HCT116 (cell line): ENCODE data around the gene CCDC148. TPM values are rescaled to one million over a fixed set of nuclear protein-coding genes. Genes with fewer than 3 reads are reported as not detected.

ENCODE experiments used
- ATAC-seq: fragments of 200-7000 bp; cut with Tn5 transposase; 2 replicates; pipeline ENCODE4 v1.9.1; 2020; ENCODE audit warnings: mild to moderate bottlenecking, moderate library complexity
- BruUV-seq: library from RNA; stranded (reverse); fragments of 400-500 nt; replicated peaks from 2 replicates; lab custom pipeline; 2021; lab: Mats Ljungman, UMichigan
- CTCF ChIA-PET: fragments of 300-600 bp; sonication (Branson Sonifier 250); formaldehyde crosslinking; loops from one replicate; lab custom pipeline; 2021; ENCODE audit warnings: antibody characterized with exemption; lab: Charles Lee
- POLR2A ChIA-PET: fragments of 300-600, 350-600 bp; sonication (Branson Sonifier 250); formaldehyde crosslinking; loops from one replicate; lab custom pipeline; 2021; ENCODE audit warnings: antibody characterized with exemption; lab: Charles Lee
- RAD21 ChIA-PET, 2 experiments: fragments of 300-600 bp; sonication (Branson Sonifier 250); formaldehyde crosslinking; loops; one replicate each; lab custom pipeline; 2023; ENCODE audit warnings: low total read pairs in 2 of 2; ENCODE audit not compliant: uncharacterized antibody in 2 of 2, unreplicated experiment in 2 of 2, low non-redundant PET in 1 of 2; lab: Charles Lee
- DNase-seq: peaks from one replicate; pipeline ENCODE4 v3.0.0-alpha.2; 2010; ENCODE audit warnings: low read depth, low spot score
- H2AFZ ChIP-seq: fragments of 200-600 bp; shearing (Covaris generic), sonication (generic); 2 replicates; pipeline ENCODE4 v1.6.1; 2017; ENCODE audit warnings: low read depth, mixed run types, mixed read lengths, antibody characterized with exemption, low read length; ENCODE audit not compliant: poor library complexity, severe bottlenecking
- H3K27ac ChIP-seq: 2 replicates; pipeline ENCODE4 v1.5.1; 2012; ENCODE audit warnings: low read depth, low read length
- H3K27me3 ChIP-seq: fragments of 200-600 bp; sonication (generic); 2 replicates; pipeline ENCODE4 v1.6.1; 2016; ENCODE audit warnings: mixed run types, low read length, mixed read lengths; ENCODE audit not compliant: insufficient read depth
- H3K36me3 ChIP-seq, 2 experiments: fragments of 200-500 bp in 1 of 2; fragments of 200-600 bp in 1 of 2; sonication (Bioruptor generic) in 1 of 2; sonication (generic) in 1 of 2; 2 replicates each; pipeline versions ENCODE4 v1.5.1 to v1.6.1; 2014 to 2016; ENCODE audit warnings: low read length in 2 of 2, inconsistent platforms in 1 of 2, mixed read lengths in 1 of 2, mixed run types in 1 of 2; ENCODE audit not compliant: insufficient read depth in 2 of 2, control insufficient read depth in 1 of 2
- H3K4me1 ChIP-seq, 2 experiments: fragments of 200-600 bp in 1 of 2; sonication (generic) in 1 of 2; 2 replicates each; pipeline versions ENCODE4 v1.5.1 to v1.6.1; 2012 to 2017; ENCODE audit warnings: low read length in 2 of 2, inconsistent platforms in 1 of 2, mild to moderate bottlenecking in 1 of 2, mixed read lengths in 1 of 2, mixed run types in 1 of 2, moderate library complexity in 1 of 2; ENCODE audit not compliant: insufficient read depth in 2 of 2, control insufficient read depth in 1 of 2
- H3K4me2 ChIP-seq: fragments of 200-600 bp; sonication (generic); 2 replicates; pipeline ENCODE4 v1.6.1; 2017; ENCODE audit warnings: mixed run types, low read length, mixed read lengths
- H3K4me3 ChIP-seq, 2 experiments: fragments of 200-600 bp in 1 of 2; sonication (generic) in 1 of 2; replicated peaks in 1 of 2; 2 replicates each; pipeline ENCODE4 v1.5.1; 2011 to 2016; ENCODE audit warnings: low read length in 2 of 2, control low read depth in 1 of 2, low read depth in 1 of 2, mild to moderate bottlenecking in 1 of 2, mixed read lengths in 1 of 2, mixed run types in 1 of 2
- H3K79me2 ChIP-seq: fragments of 200-600 bp; sonication (generic); 2 replicates; pipeline ENCODE4 v1.6.1; 2017; ENCODE audit warnings: mild to moderate bottlenecking, mixed run types, low read length, moderate library complexity, mixed read lengths; ENCODE audit not compliant: insufficient read depth
- H3K9ac ChIP-seq: fragments of 200-600 bp; sonication (generic); 2 replicates; pipeline ENCODE4 v1.6.1; 2016; ENCODE audit warnings: low read length, mixed read lengths
- H3K9me2 ChIP-seq: fragments of 200-600 bp; sonication (generic), shearing (Covaris generic); 2 replicates; pipeline ENCODE4 v1.6.1; 2017; ENCODE audit warnings: mixed run types, mild to moderate bottlenecking, moderate library complexity; ENCODE audit not compliant: insufficient read depth
- H3K9me3 ChIP-seq, 2 experiments: fragments of 200-500 bp in 1 of 2; fragments of 200-600 bp in 1 of 2; sonication (Bioruptor generic) in 1 of 2; sonication (generic) in 1 of 2; 2 replicates each; pipeline ENCODE4 v1.6.1; 2014 to 2017; ENCODE audit warnings: low read length in 2 of 2, mixed read lengths in 2 of 2, inconsistent platforms in 1 of 2, low read depth in 1 of 2, mild to moderate bottlenecking in 1 of 2, mixed run types in 1 of 2, moderate library complexity in 1 of 2; ENCODE audit not compliant: control insufficient read depth in 1 of 2, insufficient read depth in 1 of 2
- H4K20me1 ChIP-seq: fragments of 200-600 bp; sonication (generic), shearing (Covaris generic); 2 replicates; pipeline ENCODE4 v1.6.1; 2017; ENCODE audit warnings: mixed run types, mild to moderate bottlenecking, moderate library complexity; ENCODE audit not compliant: insufficient read depth
- CBX3 ChIP-seq: IDR thresholded peaks from 2 replicates; pipeline ENCODE4 v1.6.1; 2012; ENCODE audit warnings: low read depth
- EGR1 ChIP-seq: IDR thresholded peaks from 2 replicates; pipeline ENCODE4 v1.6.1; 2012; ENCODE audit warnings: low read depth
- EZH2 ChIP-seq: fragments of 200-600 bp; sonication (generic); IDR thresholded peaks from 2 replicates; pipeline ENCODE4 v1.6.1; 2017; ENCODE audit warnings: antibody characterized with exemption, mixed run types
- EZH2phosphoT487 ChIP-seq: fragments of 200-600 bp; IDR thresholded peaks from 2 replicates; pipeline ENCODE4 v1.6.1; 2018; ENCODE audit warnings: antibody characterized with exemption, borderline replicate concordance
- FOSL1 ChIP-seq: IDR thresholded peaks from 2 replicates; pipeline ENCODE4 v1.6.1; 2012; ENCODE audit warnings: low read depth
- REST ChIP-seq: IDR thresholded peaks from 2 replicates; pipeline ENCODE4 v1.6.1; 2012; ENCODE audit warnings: low read depth
- SIN3A ChIP-seq: IDR thresholded peaks from 2 replicates; pipeline ENCODE4 v1.6.1; 2012; ENCODE audit warnings: low read depth
- intact Hi-C: fragments of 100-400 bp; cut with micrococcal nuclease; formaldehyde crosslinking; loops from 2 replicates; pipeline ENCODE4 v1.10.0; 2022
- total RNA-seq: library from RNA; stranded (reverse); gene quantifications from one replicate; pipeline ENCODE4 v1.2.1, GENCODE V29; 2021; ENCODE audit not compliant: unreplicated experiment
- TF ChIP-seq, protein P1 (sequence below): IDR thresholded peaks from 2 replicates; pipeline ENCODE4 v1.6.1; 2012
- TF ChIP-seq, protein P2 (sequence below): IDR thresholded peaks from 2 replicates; pipeline ENCODE4 v1.6.1; 2012

The CCDC148 gene
- total RNA-seq, 1 experiment from 2014 or later = 0.59 TPM

DNA sequence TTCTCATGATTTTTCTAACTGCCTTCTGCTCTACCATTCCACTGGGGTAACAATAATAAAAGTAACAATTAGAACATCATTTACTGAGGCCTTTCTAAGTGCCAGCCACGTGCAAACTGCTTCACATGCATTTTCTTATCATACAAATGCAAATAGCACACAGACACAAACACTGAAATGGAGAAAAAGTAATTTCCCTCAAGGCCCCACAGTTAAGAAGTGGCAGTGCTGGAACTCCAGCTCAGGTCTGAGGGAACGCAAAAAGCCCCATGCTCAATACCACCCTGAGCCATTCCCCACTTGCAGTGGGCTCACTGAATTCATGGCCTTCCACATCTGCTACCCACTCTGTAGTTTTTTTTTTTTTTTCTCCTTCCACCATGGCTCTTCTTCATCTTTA lies 214.3 kb downstream of the CCDC148 start:
- Histone ChIP-seq H3K27ac (no peak overlapping the region), H3K27me3 (no peaks in the 10 kb centered on the region), H3K4me3 (no peak overlapping the region), H3K9me3 (no peaks in the 10 kb centered on the region), H3K9ac (no peak overlapping the region), H3K79me2 (no peaks in the 10 kb centered on the region), H4K20me1 (no peaks in the 10 kb centered on the region), H3K36me3 (no peaks in the 10 kb centered on the region), H3K9me2 (no peaks in the 10 kb centered on the region), H2AFZ (no peak overlapping the region), H3K4me1 (no peaks in the 10 kb centered on the region; a peak in 1 of 4 replicates), H3K4me2 (no peak overlapping the region)
- TF ChIP-seq EGR1 = no peak
- TF ChIP-seq, protein P1, sequence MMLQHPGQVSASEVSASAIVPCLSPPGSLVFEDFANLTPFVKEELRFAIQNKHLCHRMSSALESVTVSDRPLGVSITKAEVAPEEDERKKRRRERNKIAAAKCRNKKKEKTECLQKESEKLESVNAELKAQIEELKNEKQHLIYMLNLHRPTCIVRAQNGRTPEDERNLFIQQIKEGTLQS = no peak
- no peak for TF ChIP-seq FOSL1
- TF ChIP-seq EZH2phosphoT487 = no peak
- no peak for TF ChIP-seq CBX3
- TF ChIP-seq SIN3A = no peak
- no peak for TF ChIP-seq REST
- TF ChIP-seq, protein P2, sequence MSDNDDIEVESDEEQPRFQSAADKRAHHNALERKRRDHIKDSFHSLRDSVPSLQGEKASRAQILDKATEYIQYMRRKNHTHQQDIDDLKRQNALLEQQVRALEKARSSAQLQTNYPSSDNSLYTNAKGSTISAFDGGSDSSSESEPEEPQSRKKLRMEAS = no peak
- TF ChIP-seq EZH2 = no peak
- POLR2A ChIA-PET = no interaction called here
- DNase-seq (no peak), ATAC-seq (no peak)
- RAD21 ChIA-PET = no interaction called here
- no TSS peak for BruUV-seq
- CTCF ChIA-PET = no interaction called here
- intact Hi-C loops = no loop called here
